NCI-H146 treated with DMSO at 0.1 percent for 48 hours (cell line): ENCODE measurements around the gene ZNF285.
"Not testable (repeated sequence)": the region's sequence is repeated elsewhere in the genome, so short reads cannot be mapped to it uniquely, and the experiment has no call there.

Experiments used
- DNase-seq: peaks from one replicate; lab custom pipeline; 2025; ENCODE audit not compliant: unreplicated experiment; lab: John Stamatoyannopoulos, UW

ZNF285 gene

DNA sequence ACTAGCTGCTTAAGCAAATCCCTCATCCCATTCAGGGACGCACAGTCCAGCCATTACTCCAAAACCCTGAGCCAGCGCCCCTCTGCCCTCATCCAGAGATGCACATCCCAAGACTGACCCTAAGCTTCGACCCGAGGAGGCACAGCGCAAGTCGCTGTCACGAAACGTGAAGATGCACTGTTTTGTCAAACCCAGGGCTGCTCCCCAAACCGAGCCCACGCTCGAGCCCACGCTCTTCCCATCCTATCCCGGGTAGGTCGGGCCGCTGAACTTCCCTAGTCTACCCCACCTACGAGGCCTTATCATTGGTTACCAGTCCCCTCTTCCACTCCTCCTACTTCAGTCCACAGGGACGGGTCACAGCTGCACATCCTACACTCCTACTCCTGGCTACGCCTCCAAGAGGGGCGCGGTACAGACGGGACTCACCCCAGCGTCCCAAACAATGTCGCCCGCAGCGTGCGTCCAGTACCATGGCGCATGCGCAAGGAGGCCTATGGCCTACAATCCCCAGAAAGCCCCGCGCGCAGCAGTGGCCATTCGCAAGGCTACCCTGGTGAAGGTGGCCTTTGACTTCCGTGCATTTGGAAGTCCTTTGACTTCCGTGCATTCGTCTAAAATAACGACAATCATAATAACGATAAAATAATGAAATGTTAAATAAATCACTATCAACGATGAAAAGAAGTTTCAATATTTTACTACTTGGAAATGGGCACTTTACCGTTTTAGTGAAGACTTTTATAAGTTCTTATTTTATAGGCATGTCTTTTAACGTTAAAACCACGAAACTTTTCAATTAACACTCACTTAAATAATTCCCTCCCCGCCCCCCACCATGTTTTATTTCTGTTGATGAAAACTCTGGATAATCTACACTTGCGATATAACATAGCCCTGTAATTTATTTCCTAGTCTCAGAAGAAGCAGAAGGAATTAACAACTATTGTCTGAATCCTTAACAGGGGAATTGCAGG lies at the start of gene ZNF285:
Gene ZNF285 (minus strand): TSS at position 470 of the 977 bp plus-strand sequence. CDS start 4,395 bp downstream, outside the sequence.
- no peak for DNase-seq

DNA sequence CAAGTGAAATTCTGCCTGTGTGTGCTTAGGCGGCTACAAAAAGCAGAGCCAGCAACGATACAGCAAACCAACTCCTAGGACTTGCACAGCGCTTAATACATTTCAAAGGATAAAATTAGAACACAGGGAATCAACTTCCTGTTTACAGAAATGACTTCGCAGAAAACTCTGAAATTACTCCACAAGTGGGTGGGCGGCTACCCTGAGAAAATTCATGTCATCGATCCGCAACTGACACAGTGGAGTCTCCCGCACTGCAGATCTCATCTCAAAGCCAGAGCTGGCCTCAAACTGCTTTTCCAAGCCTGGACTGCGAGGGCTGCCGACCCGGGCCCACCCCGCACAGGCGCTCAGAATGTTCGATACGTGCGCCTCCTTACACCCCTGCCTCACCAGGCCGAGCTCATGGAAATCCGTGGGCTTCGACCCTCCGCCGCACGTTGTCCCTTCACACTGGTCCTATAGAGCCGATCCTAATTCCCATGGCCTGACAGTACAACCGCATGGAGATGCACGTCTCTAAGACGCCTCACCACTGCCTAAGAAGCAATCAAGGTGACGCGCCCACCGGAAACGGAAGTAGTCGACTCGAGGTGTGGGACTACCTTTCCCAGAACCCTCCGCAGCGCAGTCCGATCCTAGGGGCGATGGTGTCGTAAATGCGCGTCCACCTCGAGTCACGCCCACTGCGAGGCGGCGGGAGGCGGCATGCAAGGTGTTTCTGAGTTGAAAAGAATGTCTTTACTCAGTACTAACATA lies 46.7 kb upstream of the ZNF285 start, which contains the start of gene ZNF229:
Gene ZNF229 (minus strand): TSS at position 557 of the 759 bp plus-strand sequence. CDS start 5,625 bp downstream, outside the sequence.
- DNase-seq: peak; percentile 57

DNA sequence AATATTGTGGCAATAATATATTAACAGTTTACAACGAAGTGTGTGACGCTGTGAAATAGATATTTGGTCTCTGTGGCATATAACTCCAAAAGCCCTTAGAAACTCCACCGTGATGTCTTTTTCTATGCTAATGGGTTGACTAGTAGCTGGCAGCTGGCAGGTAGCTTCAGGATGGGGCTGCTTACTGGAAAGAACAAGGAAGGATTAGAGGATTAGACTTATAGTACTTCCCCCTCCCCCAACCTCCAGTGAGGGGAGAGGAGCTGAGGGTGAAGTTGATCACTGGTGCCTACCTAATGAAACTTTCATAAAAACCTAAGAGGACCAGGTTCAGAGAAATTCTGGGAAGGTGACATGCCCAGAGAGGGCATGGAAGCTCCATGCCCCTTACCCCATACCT lies 37.0 kb upstream of the ZNF285 start:
- no peak for DNase-seq

- no peak for DNase-seq
These were observed 34.0 kb upstream of the ZNF285 start for GRCh38 chr19:44435441-44435840.

DNA sequence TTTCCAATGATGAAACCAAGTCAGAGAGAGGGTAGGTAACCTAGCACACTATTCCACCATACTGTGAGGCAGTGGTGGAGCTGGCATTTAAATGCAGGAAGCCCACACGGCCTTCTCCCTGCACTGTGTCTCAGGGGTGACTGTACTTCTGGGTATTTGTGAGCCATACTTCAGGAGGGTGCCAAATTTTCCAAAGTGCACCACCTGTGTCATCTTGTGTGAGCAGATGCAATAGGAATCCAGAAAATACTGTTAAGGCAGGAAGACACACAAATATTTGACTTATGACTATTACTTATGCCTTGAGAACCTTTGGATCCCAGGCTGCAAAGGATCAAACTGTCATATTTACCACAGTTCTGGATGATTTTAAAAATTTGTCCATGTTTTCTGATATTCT lies 29.5 kb upstream of the ZNF285 start:
- DNase-seq: no peak

- not testable (repeated sequence) for DNase-seq
These were observed 14.1 kb upstream of the ZNF285 start for GRCh38 chr19:44415553-44415952.

- DNase-seq: not testable (repeated sequence)
These were observed 12.1 kb downstream of the ZNF285 start for GRCh38 chr19:44389268-44389667.

DNA sequence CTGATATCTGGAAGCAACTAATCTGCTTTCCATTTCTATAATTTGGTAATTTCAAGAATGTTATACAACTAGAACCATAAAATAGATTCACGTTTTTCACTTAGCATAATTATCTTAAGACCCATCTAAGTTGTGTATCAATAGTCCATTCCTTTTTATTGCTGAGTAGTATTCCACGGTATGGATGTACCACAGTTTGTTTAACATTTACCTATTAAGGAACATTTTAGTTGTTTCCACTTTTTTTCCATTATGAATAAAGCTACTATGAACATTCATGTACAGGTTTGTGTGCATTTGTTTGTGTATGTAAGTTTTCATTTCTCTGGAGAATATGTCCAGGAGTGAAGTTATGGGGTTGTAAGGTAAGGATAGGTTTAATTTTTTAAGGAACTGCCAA lies 26.6 kb downstream of the ZNF285 start:
- DNase-seq: no peak

- no peak for DNase-seq
These were observed 29.5 kb downstream of the ZNF285 start for GRCh38 chr19:44371815-44372480.

DNA sequence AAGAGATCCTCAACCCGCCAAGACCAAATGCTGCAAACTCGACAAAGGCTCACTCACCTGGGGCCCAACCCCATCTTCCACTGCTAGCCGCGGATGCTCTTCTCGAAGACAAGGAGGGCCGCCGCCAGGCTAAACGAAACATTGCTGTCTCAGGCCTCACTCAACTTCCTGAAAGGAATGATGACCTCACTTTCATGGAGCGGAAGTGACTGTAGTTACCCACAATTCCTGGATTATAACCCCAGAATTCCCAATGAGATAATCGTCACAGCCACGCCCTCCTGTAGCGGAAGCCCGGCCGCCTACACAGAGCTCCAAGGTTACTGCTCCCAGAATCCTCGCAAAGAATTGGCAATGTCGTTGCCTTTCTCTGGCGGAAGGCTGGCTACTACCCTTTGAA lies 34.4 kb downstream of the ZNF285 start:
- no peak for DNase-seq

DNA sequence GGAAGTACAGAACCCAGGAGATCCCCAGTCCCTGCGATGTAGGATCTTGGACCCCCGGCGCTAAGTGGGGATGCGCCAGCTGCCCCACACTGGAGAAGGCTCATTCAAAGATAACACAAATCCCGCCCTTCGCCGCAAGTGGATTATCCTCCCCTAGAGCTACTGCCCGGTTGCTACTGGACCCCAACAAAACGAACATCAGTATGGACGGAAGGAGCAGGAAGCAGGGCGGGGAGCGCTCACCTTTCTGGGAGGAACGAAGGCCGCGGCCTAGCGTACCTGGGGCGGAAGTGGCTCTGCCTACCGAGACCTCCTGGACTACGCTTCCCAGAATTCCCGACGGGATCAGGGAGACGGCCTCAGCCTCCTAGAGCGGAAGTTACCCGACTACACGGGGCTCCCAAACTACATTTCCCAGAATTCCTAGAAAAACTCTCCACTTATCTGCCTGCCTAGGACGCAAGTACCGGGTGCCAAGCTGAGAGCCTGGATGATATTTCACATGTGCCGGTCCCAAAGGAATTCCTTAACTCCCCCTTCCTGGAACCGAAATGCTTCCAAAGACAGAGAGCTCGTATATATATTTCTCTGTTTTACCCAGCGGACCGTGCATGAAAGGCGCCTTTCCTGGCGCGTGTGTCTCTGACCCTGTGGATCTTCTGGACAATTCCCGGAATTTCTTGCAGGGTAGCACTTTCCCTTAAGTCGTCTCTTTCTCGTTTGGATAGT lies 44.9 kb downstream of the ZNF285 start, which contains the start of gene ZNF112:
Gene ZNF112 (minus strand): TSS at position 298 of the 729 bp plus-strand sequence. CDS start 16,141 bp downstream, outside the sequence.
- DNase-seq: peak; percentile 96

- DNase-seq: no peak
These were observed 54.9 kb downstream of the ZNF285 start for GRCh38 chr19:44346556-44346955.

GRCh38 chr19:44345959-44346358 lies 55.4 kb downstream of the ZNF285 start:
- no peak for DNase-seq

DNA sequence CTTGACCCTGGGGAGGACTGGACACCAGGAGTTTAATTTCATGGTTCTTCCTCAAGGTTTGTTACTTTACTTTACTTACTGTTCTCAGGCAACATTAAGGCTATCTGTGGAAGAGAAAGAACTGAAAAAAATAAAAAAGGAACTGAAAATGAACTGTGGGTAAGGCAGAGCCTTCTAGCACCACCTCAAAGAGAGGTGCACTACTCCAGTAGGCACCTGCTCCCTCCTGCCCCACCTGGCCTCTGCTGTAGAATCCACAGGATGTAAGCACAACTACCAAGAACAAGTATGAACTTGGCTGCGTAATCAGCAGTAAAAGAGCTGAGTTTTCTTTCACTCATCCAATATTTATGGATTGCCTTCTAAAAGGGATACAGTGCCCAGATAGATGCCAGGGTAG lies 57.2 kb downstream of the ZNF285 start:
- DNase-seq: no peak

GRCh38 chr19:44341794-44342193 lies 59.6 kb downstream of the ZNF285 start:
- DNase-seq: no peak

DNA sequence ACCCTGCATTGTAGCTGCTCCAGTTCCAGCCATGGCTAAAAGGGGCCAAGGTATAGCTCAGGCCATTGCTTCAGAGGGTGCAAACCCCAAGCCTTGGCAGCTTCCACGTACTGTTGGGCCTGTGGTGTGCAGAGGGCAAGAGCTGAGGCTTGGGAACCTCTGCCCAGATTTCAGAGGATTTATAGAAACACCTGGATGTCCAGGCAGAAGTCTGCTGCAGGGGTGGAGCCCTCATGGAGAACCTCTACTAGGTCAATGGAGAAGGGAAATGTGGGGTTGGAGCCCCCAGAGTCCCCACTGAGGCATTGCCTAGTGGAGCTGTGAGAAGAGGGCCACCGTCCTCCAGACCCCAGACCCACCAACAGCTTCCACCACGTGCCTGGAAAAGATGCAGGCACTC lies 66.8 kb downstream of the ZNF285 start:
- DNase-seq: not testable (repeated sequence)
